HCT116 (cell line): ENCODE measurements around the gene DPP9.

Experiments
- CEBPB ChIP-seq: IDR thresholded peaks from 2 replicates; pipeline ENCODE4 v1.6.1; 2012; ENCODE audit warnings: low read depth
- EGR1 ChIP-seq: IDR thresholded peaks from 2 replicates; pipeline ENCODE4 v1.6.1; 2012; ENCODE audit warnings: low read depth
- POLR2A ChIP-seq: IDR thresholded peaks from 2 replicates; pipeline ENCODE4 v1.7.0; 2011; ENCODE audit warnings: borderline replicate concordance; ENCODE audit not compliant: insufficient read depth, insufficient read length; ENCODE audit errors: extremely low read depth
- POLR2AphosphoS5 ChIP-seq: IDR thresholded peaks from 2 replicates; pipeline ENCODE4 v1.6.1; 2011; ENCODE audit warnings: mild to moderate bottlenecking, low read depth, low read length, moderate library complexity
- RAD21 ChIP-seq: IDR thresholded peaks from 2 replicates; pipeline ENCODE4 v1.6.1; 2012; ENCODE audit warnings: low read depth, mild to moderate bottlenecking
- SRF ChIP-seq: IDR thresholded peaks from 2 replicates; pipeline ENCODE4 v1.6.1; 2012; ENCODE audit warnings: low read depth
- ZNF274 ChIP-seq: fragments of 200-500 bp; sonication (Bioruptor generic); IDR thresholded peaks from 2 replicates; pipeline ENCODE4 v1.6.1; 2014; ENCODE audit warnings: mild to moderate bottlenecking, low read depth, low read length, inconsistent platforms
- TF ChIP-seq, protein P1 (sequence below), 3 experiments: fragments of 200-600 bp in 1 of 3; sonication (generic) in 1 of 3; IDR thresholded peaks in 2 of 3; conservative IDR thresholded peaks in 1 of 3; 2 replicates each; pipeline ENCODE4 v1.5.1; 2012 to 2017; ENCODE audit warnings: low read depth in 2 of 3, low read length in 2 of 3, antibody characterized with exemption in 1 of 3, borderline replicate concordance in 1 of 3, control low read depth in 1 of 3, mild to moderate bottlenecking in 1 of 3, mixed read lengths in 1 of 3, mixed run types in 1 of 3, moderate library complexity in 1 of 3; ENCODE audit not compliant: insufficient read depth in 1 of 3
- TF ChIP-seq, protein P2 (sequence below): IDR thresholded peaks from 2 replicates; pipeline ENCODE4 v1.6.1; 2012
- TF ChIP-seq, protein P3 (sequence below): IDR thresholded peaks from 2 replicates; pipeline ENCODE4 v1.6.1; 2012
- TF ChIP-seq, protein P4 (sequence below): IDR thresholded peaks from 2 replicates; pipeline ENCODE4 v1.6.1; 2011; ENCODE audit warnings: mild to moderate bottlenecking, low read length, moderate library complexity; ENCODE audit not compliant: insufficient replicate concordance; ENCODE audit errors: extremely low read depth

DNA sequence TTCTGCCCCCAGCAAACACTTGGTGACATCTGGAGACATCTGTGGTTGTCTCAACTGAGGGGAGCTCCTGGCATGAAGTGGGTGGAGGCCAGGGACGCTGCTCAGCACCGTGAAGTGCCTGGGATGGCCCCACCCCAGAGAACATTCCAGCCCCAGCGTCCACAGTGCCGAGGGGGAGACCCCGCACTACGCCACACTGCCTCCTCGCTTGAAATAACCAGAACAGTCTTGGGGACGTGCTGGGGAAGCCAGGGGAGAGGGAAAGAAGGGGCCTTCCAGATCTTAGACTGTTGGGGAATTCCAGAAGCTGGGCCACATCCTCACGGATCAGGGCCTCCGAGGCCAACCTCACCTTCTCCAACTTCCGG, 4.2 kb downstream of the DPP9 start:
- no peak for TF ChIP-seq SRF
- TF ChIP-seq, protein P1, sequence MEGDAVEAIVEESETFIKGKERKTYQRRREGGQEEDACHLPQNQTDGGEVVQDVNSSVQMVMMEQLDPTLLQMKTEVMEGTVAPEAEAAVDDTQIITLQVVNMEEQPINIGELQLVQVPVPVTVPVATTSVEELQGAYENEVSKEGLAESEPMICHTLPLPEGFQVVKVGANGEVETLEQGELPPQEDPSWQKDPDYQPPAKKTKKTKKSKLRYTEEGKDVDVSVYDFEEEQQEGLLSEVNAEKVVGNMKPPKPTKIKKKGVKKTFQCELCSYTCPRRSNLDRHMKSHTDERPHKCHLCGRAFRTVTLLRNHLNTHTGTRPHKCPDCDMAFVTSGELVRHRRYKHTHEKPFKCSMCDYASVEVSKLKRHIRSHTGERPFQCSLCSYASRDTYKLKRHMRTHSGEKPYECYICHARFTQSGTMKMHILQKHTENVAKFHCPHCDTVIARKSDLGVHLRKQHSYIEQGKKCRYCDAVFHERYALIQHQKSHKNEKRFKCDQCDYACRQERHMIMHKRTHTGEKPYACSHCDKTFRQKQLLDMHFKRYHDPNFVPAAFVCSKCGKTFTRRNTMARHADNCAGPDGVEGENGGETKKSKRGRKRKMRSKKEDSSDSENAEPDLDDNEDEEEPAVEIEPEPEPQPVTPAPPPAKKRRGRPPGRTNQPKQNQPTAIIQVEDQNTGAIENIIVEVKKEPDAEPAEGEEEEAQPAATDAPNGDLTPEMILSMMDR (IDR thresholded peaks at IDR 0.05 in 2 of 3, conservative IDR thresholded peaks at IDR 0.05 in 1 of 3; ENCODE audit: borderline replicate concordance in 1 of 3, insufficient read depth in 1 of 3, low read depth in 2 of 3, low read length in 2 of 3): no peak
- TF ChIP-seq CEBPB: no peak
- TF ChIP-seq, protein P2, sequence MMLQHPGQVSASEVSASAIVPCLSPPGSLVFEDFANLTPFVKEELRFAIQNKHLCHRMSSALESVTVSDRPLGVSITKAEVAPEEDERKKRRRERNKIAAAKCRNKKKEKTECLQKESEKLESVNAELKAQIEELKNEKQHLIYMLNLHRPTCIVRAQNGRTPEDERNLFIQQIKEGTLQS: no peak
- TF ChIP-seq POLR2AphosphoS5: no peak
- TF ChIP-seq RAD21: no peak
- TF ChIP-seq, protein P3, sequence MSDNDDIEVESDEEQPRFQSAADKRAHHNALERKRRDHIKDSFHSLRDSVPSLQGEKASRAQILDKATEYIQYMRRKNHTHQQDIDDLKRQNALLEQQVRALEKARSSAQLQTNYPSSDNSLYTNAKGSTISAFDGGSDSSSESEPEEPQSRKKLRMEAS: no peak
- TF ChIP-seq, protein P4, sequence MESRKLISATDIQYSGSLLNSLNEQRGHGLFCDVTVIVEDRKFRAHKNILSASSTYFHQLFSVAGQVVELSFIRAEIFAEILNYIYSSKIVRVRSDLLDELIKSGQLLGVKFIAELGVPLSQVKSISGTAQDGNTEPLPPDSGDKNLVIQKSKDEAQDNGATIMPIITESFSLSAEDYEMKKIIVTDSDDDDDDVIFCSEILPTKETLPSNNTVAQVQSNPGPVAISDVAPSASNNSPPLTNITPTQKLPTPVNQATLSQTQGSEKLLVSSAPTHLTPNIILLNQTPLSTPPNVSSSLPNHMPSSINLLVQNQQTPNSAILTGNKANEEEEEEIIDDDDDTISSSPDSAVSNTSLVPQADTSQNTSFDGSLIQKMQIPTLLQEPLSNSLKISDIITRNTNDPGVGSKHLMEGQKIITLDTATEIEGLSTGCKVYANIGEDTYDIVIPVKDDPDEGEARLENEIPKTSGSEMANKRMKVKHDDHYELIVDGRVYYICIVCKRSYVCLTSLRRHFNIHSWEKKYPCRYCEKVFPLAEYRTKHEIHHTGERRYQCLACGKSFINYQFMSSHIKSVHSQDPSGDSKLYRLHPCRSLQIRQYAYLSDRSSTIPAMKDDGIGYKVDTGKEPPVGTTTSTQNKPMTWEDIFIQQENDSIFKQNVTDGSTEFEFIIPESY: no peak
- TF ChIP-seq ZNF274: no peak
- no peak for TF ChIP-seq EGR1
- no peak for TF ChIP-seq POLR2A
